Measurements from ENCODE around the gene MAPK9. TPM values are rescaled to one million over a fixed set of nuclear protein-coding genes. Genes with fewer than 3 reads are reported as not detected.

MAPK9 gene
- 32.2 TPM for polyA plus RNA-seq (ENCODE audit: insufficient read length)

DNA sequence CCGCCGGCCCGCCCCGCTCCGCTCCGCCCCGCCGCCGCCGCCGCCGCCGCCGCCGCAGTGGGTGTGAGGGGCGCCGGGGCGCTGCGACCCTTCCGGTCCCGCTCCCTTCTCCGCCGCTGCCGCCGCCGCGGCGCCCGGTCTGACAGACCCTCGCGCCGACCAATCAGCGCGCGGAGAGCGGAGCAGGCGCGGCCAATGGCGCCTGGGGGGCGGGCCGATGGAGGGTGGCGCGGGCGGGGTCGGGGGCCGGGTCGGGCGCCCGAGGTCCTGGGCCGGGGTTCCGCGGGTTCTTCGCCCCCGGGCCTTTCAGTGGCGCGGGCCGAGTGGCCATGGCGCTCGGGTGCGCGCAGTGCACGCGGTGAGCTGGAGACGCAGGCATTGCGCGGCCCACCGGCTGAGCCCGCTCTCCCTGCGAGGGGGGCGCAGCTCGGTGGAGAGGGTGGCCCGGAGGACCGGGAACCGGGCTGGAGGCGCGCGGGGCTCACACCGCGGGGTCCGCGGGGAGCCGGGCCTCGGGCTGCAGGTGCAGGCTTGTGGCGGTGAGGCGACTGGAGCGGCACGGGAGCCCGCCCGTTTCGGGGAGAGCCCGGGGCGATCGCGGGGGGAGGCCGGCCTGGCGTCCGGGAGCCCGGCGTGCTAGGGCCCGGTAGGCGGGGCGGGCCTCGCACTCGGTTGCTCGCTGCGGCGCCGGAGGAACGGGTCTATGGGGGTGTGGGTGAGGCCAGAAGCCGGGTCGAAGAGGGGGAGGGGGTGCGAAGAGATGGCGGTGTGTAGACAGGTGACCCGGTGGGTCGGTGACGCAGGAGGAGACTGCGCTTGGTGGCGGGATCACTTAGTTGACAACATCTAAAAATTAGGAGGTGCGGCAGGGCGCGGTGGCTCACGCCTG lies at the start of gene MAPK9:
MAPK9 (minus strand) TSS at position 141 of the 889 bp plus-strand sequence. CDS start 11,522 bp downstream, outside the sequence.
- DNase-seq, result peak; percentile 91

- DNase-seq, result no peak
Measured at GRCh38 chr5:180341595-180341994, 49.7 kb upstream of the MAPK9 start.

GRCh38 chr5:180340856-180341255 lies 49.0 kb upstream of the MAPK9 start:
- DNase-seq, result no peak

DNA sequence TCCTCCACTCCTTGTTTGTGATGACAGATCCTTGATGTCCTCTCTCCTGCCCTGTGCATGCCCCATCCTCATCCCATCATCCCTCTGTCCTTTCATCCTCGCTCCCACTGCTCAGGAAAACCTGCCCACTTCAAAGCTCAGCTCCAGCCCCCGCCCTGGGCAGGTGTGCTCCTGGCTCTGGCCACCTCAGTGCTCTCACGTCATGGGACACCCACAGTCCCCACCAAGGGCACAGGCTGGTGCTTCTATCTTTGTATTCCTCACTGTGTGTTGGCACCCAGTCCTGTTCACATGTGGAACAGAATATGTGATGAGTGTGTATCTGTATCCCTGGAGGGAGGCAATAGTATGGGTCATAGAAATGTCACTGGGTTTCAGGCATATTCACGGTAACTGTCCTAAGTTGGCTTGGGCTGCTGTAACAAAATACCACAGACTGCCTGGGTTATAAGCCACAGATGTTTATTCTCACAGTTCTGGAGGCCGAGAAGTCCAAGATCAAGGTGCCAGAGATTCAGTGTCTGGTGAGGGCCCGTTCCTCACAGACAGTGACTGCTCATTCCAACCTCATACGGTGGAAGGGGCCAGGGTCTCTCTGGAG lies 47.8 kb upstream of the MAPK9 start:
- DNase-seq, result no peak

DNA sequence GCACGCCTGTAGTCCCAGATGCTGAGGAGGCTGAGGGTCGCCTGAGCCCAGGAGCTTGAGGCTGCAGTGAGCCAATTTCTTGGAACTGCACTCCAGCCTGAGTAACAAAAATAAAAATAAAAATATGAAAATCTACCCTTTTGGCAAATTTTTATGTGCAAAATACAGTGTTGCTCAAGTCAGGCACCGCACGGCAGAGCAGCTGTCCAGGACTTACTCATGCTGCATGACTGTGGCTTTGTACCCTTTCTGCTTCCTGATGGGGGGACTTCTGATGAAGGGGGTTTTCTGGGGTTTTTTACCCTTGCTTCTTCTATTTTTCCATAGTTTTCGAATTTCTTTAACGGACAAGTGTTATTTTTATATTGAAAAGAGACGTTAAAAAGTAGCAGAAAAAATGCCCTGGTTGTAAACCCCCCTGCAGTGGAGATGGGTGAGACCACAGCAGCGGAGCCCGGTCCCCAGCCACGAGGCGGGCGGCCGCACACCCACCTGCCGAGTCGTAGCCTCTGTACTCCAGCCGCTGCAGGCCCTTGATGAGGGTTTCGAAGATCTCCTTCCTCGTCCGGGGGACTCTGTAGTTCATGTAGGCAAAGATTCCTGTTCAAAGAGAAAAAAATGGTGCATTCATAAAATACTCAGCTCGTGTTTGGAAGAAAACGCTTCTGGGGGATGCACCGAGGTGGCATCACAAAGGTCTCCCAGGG lies 46.3 kb upstream of the MAPK9 start:
- DNase-seq, result no peak

DNA sequence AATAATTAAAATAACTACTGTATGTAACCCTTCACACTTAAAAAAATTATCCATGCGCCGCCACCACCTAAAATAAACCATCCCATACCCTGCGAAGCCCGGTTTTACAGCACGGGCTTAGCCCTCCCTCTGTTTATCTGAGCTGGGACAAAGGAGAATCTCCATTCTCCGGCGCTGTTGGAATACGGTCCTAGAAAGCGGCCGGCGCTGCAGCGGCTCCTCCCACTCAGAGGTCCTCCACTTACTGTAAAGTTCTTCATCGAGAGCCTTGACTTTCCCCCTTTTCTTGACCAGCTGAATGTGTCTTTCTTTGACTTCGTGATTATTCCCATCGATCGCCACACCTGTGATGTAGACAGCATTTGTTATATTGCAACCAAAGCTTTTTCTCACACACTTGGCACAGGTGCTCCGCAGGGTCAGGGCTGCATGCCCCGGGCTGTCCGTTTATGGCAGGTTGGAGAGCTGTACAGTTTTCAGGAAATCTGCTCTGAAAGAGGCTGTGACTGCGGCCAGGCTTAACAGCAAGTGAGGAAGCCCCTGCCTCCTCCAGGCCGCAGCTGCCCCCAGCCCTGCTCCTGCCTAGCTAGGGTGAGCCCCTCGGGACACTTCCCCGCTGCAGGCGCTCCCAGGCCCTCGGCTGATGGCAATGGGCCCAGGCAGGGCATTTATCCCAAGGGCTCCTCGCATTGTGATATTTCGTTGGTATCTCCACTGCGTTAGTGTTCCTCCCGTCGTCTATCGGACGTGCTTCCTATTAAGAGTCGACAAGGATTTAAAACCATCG lies 44.5 kb upstream of the MAPK9 start:
- DNase-seq, result no peak

- DNase-seq, result no peak
Measured at GRCh38 chr5:180335614-180336233, 43.8 kb upstream of the MAPK9 start.

GRCh38 chr5:180334751-180335613 lies 43.1 kb upstream of the MAPK9 start:
- DNase-seq, result no peak

DNA sequence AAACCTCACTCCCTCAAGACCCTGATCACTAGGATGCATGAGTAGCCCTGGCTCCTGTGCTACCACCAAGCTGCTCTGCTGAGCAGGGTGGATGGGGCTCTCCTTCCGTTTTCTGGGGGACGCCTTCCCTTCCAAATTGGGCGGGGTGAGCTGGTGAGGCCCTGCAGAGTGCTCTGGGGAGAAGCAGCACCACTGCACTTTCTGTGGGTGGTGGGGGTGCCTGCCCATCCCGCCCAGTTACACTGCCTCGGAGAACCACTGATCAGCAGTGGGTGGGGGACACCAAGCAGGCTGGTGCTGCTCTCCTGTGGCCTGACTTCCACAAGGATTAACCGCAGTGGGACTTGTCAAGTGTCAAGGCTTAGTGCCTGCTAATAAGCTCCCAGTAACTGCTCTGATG lies 42.3 kb upstream of the MAPK9 start:
- no peak for DNase-seq

GRCh38 chr5:180333661-180334060 lies 41.8 kb upstream of the MAPK9 start:
- no peak for DNase-seq

DNA sequence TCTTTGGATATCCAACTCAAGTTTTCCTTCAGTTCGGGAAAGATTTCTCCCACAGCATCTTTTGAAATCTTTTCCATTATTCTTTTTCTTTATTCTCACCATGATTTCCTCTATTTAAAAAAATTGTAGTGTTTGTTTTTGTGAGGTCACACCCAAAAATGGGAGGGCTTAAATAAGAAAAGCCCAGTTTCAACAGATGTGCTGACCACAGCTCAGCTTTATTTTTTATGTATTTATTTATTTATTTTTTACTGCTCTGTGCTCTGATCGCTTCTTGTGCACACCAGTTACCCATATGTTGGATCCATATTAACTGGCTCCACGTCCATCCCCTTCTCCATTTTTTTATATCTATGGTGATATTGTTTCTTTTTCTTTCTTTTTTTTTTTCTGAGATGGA lies 41.0 kb upstream of the MAPK9 start:
- DNase-seq, result no peak

GRCh38 chr5:180332051-180332517 lies 40.2 kb upstream of the MAPK9 start:
- DNase-seq, result no peak

- DNase-seq, result no peak
Measured at GRCh38 chr5:180331647-180331950, 39.7 kb upstream of the MAPK9 start.

- no peak for DNase-seq
Measured at GRCh38 chr5:180330810-180331646, 39.1 kb upstream of the MAPK9 start.

- DNase-seq, result no peak
Measured at GRCh38 chr5:180330270-180330648, 38.4 kb upstream of the MAPK9 start.

DNA sequence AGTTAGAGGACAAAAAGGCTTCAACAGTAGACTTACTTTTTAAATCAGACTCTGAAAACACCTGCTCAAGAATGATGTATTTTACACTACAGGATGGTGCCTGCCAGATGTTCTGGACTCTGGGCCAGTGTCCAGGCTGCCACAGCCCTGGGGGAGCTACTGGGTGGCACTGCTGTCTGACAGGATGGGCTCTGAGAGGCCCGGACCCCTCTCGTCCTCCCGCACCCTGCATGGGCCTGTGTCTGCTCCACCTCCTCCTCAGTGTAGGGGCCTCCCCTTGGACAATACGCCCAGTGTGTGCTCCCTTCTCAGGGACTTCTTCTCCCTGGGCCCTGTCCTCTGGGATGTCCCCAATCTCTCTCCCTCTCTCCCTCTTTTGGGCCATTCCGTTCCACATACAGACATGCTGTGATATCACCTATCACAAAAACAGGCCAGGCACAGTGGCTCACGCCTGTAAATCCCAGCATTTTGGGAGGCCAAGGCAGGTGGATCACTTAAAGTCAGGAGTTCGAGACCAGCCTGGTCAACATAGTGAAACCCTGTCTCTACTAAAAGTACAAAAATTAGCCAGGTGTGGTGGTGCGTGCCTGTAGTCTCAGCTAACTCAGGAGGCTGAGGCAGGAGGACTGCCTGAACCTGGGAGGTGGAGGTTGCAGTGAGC lies 37.9 kb upstream of the MAPK9 start:
- no peak for DNase-seq

GRCh38 chr5:180329138-180329435 lies 37.2 kb upstream of the MAPK9 start:
- DNase-seq, result no peak

DNA sequence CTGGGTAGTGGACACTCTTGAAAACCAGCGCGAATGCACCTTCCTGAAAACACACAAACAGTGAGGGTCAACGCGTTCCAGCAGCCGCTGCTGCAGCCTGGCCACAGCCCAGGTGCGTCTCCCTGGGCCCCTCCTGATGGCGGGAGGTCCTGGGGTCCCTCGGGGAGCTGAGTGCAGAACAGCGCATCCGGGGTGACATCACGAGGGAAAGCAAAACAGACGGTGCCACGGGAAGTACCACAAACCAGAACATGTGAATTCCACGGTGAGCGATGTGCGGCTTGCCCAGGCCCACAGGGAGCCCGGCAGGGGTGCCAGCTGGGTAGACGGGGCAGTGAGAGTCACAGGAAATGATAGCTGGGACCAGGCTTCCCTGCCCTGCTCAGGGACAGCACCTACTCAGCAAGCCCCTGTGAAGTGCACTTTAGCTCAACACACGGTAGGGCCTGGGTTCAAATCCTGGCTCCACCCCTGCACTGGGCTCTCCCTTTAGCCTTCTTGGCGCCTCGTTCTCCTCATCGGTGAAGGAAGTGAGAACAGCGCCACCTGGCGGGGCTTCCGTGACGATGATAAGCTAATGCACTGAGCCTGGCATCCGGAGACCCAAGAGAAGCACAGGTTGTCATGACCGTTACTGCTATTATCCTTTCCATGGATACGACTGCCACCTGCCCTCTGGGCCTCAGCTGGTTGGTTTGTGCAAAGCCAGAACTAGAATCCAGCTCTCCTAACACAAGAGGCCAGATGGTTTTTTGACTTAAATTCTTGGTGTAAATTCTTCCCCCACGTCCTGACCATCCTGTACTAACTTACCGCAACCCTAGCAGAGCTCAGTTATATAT lies 36.6 kb upstream of the MAPK9 start:
- peak; percentile 68 for DNase-seq
